ENCODE measurements around the gene SNX5.
"Not testable (repeated sequence)": the region's sequence is repeated elsewhere in the genome, so short reads cannot be mapped to it uniquely, and the experiment has no call there.

The SNX5 gene

DNA sequence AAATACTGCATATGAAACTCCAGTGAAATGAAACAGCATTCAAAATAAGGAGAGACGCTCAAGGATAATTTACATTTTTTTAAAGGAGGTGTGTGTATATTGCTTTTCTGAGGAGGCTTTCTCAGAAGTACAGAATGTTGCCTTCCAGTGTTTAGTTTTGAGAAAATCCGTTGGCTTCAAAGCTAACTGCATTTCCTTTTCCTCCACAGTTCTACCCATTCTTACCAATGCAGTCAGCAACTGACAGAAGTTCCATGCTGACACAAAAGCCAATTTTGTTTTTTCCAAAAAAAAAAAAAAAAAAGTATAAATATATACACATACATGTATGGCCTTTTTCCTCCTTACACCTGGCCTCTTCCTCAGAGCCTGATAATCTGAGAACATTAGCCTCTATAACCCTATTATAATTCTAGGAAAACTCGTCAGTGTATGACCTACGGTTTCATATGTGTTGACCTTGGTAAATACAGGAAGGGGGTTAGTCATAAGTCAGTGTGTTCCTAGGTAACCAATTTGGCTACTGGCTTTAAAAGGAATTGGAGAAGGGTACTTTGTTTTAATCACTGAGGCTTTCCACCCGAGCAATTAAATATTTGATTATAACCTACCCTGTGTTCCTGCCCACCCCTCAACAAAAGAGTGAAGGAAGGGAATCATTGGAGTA is 24.4 kb upstream of the SNX5 start:
- no peak for DNase-seq

DNA sequence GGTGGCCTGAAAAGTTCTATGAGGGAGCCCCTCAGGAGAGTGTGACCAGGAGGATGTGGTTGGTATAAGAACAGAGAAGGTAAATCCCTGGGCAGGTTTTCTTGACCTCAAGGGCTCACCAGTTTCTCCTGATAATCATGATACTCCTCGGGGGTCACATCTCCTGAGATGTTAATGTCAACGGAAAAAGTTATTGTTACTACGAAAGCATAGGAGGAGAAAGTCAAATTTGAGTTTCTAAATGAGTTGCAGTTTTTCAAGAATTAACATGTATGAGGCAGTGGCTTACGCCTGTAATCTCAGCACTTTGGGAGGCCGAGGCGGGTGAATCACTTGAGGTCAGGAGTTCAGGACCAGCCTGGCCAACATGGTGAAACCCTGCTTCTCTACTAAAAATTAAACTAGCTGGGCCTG is 23.6 kb upstream of the SNX5 start:
- no peak for DNase-seq

DNA sequence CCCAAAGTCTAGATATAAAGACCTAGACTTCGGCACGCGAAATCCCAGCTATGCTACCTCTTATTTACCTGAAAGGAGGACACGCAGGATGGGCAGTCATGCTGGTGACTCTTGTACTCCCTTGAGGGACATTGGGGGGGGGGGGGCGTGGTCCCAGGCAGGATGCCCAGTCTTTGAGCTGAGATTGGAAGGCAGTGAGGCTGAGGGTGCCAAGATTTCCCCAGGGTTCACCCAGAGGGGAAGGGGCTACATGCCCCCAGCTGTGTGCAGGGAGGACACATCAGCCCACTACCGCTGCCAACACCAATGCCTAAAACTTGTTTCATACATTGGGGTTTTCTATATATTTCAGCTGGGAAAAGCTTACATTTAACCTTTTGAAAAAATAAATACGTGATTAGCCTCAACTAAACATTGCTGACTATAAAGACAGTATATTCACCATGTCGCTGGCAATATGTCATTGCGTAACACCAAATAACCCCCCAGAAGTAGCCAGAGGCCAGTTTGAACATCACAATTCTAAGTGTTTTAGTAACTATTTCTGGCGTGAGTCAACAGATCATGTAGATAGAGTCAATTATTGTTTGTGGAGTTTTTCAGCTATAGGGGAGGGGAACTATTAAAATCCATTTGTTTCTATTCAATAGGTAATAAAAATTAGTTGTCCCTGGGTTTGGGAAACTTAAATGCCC is 21.8 kb upstream of the SNX5 start:
- no peak for DNase-seq

DNA sequence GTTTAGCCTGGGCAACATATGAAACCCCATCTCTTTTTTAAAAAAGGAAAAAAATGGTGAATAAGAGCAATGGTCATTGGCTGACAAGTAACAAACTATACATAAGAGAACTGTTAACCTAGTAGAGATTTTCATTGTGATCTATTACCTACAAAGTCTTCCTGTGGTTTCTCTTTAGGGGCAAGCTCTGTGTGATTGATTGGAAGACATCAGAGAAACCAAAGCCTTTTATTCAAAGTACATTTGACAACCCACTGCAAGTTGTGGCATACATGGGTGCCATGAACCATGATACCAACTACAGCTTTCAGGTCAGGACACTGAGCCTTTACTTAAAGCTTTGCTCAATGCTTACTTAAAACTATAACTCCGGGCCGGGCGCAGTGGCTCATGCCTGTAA is 19.4 kb upstream of the SNX5 start:
- no peak for DNase-seq

DNA sequence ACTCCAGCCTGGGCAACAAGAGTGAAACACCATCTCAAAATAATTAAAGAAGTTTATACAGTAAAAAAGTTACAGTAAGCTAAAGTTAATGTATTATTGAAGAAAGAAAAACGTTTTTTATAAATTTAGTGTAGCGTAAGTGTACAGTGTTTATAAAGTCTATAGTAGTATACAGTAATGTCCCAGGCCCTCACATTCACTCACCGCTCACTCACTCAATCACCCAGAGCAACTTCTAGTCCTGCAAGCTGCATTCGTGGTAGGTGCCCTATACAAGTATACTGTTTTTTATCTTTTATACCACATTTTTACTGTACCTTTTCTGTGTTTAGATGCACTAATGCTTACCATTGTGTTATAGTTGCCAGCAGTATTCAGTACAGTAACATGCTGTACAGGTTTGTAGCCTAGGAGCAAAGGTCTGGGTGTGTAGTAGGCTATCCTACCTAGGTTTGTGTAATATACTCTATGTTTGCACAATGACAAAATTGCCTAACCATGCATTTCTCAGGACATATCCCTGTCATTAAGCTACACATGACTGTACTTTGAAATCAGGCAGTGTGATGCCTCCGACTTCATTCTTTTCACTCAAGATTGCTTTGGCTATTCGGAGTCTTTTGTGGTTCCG is 16.9 kb upstream of the SNX5 start:
- DNase-seq, result no peak

DNA sequence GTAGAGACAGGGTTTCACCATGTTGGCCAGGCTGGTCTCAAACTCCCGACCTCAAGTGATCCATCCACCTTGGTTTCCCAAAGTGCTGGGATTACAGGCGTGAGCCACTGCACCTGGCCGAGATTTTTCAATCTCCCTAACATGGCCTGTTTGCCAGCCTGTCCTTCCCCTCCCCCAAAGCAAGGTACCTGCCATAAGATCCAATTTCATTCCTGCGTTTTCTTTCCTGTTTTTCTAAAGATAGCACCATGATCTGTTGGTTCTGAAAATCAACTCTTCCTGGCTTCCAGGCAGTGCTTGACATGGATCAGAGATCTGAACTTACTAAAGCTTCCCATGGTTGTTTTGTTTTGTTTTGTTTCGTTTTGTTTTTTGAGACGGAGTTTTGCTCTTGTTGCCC is 7.7 kb upstream of the SNX5 start:
- DNase-seq, result no peak

DNA sequence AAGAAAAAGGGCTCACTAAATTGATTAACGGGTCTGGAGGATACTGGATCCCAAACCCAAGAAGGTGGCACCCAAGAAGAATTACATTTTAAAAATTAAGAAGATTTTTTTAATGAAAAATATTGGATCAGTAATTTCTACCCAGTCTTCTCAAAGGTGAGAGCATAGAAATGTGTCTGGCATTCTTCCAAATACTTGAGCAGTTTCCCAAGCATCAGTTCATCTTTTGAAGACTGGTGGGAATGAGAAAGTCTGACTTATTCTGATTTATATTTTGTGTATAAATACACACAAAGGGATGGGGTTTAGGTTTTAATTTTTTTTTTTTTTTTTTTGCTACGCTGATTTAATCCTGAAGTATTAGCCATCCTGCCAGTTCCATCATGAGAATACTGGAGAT is 3.5 kb upstream of the SNX5 start:
- no peak for DNase-seq

DNA sequence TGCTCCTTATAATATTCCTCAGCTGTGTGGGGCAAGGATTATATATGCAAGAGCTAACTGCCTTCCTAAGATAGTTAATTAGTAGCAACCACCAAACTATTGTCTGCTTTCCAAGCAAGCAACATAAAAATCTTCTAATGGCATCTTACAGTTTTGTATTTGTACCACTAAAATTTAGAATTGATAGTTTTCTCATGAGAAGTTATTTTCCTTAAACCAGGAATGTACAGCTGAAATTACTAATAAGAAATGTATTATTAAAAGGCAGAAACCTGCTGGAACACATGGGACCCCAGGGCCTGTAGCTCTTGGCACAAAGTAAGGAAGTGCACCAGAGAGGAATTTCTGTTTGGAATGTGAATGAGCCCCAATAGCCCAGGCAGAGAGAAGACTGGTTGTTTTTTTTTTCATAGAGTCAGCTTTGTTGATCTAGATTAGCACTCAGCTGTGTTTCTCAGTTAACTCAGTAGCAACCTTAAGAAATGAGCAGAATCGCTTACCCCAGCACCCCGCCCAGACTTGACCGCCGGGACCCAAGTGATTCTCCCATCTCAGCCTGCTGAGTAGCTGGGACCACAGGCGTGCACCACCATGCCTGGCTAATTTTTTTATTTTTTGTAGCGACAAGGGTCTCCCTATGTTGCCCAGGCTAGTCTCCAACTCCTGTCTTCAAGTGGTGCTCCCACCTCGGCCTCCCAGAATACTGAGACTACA is 2.9 kb upstream of the SNX5 start:
- DNase-seq, result peak; percentile 92

DNA sequence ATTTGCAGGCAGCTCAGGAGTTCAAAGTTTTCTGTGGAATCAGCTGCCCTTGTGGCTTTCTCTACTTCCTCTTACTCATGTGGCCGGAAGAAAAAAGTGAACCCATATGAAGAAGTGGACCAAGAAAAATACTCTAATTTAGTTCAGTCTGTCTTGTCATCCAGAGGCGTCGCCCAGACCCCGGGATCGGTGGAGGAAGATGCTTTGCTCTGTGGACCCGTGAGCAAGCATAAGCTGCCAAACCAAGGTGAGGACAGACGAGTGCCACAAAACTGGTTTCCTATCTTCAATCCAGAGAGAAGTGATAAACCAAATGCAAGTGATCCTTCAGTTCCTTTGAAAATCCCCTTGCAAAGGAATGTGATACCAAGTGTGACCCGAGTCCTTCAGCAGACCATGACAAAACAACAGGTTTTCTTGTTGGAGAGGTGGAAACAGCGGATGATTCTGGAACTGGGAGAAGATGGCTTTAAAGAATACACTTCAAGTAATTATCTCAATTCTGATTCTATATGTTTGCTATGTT is 1.4 kb upstream of the SNX5 start:
- peak; percentile 71 for DNase-seq

DNA sequence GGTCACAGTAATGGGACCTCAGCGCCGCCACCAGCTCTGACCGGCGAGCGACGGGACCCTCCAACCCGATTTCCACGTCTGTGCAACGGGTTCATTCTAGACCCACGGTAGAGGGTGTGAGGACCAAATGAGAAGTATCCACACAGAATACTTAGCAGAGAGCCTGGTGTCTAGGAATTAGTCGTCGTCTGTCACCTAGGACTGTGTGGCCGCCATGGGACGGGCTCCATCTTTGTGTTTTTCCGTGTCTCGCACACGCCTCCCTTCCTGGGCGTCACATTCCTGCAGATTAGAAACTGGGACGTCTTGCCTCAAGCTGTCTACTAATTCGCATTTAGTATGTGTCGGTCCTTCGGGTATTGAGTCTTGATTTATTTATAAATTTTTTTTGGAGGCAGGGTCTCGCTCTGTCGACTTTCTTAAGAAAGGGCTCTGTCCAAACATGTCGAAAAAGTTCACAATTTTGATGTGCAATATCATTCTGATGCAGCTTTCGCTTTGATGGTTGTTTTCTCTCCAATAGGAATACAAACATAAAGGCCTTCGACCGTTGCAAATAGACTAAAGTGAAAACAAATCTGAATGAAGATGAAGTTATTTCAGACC is 787 bp upstream of the SNX5 start:
- DNase-seq, result peak; percentile 64

DNA sequence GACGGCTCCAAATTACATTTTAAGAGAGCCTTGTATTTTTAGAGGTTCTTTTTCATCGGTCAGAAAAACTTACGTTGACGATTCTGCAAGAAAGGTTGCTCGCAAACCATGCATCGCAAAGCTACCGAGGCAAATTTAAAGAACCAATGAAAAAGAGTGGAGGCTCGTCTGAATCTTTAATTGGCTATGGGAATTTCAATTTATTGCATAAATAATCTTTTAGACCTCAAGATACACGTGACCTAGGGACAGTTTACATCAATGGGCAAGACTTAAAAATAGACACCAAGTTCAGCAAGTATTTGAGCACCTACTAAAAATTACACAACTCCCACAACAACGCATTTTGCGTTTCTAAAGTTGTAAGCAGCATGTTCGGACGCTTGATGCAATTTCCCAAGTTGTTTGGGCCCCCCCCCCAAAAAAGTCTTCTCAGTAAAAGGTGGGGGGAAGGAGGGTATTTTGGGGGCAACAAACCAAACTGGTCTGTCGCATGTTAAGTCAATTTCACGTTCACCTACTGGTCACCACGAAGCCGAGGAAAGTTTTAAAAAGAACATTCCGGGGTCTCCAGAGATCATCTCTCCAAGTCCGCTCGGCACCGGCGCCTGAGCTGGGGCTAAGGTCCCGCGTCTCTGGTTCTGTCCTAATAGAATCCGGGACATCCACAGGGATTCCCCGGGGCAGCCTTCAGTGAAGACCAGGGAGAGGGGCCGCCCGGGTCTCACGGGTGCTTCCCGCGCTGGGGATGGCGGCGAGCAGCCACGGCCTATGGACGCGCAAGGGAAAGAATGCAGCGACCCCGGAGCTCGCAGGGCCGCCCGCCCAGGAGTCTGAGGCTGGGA is 851 bp downstream of the SNX5 start:
- DNase-seq, result peak; percentile 26

DNA sequence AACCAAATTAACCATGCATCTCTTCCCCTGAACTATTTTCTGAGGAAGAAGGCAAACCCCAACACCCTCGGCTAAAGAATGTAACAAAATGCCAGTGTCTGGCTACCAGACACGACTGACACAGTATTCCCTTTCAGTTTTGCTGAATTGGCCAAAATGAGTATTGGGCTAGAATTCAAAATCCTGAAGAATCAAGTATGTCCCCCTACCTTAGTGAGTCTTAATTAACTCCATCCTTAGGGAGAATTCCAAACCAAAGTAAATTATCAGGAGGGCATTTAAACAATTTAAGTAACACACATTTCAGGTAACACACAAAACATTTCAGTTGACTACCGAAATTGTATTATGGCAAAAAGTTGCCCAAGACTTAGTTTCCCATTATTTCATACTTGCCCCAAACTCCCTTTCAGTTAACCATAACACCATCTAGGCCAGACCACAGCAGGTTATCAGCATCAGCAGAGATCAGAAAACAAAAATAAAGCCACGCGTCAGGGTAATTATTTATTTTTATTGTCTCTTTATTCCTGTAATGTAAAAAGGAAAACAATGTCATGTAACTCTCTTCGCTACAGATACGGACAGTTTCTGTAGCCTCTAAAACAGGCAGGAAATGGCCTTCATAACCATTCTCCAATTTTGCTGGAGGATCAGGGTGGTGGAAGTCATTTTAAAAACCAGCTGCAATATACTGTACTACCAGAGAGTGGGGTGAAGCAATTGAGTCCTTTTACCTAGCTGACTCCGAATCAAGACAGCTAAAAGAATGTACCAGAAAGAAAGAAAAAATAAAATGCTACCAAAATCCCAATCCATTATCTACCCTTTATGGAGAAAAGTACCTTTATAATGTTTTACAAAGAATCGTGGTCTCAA is 1.9 kb downstream of the SNX5 start:
- peak; percentile 57 for DNase-seq

DNA sequence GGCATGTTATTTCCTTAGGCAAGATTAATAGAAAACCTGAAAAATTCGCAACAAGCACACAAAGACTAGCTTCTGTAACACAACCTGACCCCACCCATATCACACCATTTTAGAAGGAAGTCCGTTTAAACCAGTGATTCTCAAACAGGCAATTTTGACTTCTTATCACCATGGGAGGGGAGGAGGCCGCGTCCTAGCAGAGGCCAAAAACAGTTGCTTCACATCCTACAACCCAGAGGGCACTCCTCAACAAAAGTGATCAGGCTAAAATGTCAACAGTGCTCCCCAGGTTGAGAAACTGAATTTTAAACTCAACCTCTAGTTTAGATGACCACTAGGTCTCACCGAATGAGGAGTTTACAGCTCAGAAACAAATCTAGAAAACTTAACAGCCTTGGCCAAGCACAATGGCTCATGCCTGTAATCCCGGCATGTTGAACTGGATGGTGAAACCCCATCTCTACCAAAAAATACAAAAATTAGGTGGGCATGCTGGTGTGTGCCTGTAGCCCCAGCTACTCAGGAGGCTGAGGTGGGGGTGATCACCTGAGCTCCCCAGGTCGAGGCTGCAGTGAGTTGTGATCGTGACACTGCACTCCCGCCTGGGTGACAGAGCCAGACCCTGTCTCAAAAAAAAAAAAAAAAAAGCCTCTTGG is 3.4 kb downstream of the SNX5 start:
- no peak for DNase-seq

DNA sequence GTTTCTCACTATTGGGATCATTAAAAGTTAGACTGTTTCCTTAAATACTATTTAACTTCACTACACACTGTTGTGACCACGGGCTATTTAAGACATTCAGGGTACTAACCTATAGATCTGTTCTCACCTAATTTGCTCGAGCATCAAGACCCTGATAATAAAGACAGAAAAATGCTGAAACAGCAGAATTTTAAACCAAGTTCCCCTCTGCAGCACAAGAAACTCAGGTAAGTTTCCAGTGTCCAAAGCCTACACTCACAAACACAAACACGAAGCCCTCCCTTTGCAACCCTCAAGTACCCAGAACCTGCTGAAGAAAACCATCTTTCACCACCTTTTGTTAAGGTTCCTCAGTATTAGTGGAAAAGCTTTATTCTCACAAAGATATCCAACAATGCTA is 4.0 kb downstream of the SNX5 start:
- DNase-seq, result no peak

DNA sequence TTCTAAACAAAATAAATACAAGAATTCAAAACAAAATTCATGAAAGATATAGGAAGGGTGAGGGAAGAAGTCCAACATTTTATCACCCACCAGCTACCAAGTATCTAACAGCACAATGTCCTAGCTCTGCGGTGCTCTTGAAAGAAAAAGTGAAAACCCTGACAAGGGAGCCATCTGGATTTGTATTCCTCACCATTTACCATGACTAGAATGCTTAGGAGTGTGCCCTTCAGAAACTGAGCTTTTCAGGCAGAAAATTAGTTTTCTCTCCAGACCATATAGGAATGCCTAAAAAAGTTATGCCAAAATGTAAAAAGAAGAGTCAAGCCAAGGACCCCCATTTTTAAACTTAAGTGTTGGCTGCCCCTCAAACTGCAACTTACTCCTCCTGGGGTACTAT is 4.5 kb downstream of the SNX5 start:
- no peak for DNase-seq

DNA sequence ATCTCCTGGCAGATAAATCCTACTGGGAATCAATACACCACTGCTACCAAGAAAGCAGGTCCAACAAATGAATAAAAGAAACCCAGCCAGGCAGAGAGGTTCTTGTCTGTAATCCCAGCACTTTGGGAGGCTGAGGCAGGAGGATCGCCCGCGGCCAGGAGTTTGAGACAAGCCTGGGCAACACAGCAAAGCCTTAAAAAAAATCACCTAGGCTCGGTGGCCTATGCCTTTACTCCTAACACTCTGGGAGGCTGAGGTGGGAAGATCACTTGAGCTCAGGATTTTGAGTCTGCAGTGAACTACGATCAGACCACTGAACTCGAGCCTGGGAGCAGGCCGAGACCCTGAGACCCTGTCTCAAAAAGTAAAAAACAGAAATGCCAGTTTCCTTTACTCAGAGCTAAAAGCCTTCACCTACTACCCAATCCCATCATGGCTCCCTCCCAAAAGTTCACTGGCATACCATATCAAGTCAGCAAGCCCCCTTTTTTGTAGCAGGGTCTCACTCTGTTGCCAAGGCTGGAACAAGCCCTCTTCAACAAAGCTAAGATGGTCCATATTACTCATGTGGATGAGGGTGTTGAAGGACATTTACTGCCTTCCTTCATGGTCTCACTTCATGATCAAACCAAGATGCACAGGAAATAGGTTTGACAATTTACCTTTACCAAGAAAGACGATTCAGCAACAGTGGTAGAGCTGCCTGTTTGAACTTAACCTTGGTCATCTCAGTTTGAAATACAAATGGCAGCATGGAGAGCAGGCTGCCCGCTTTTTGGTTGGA is 5.3 kb downstream of the SNX5 start:
- DNase-seq, result no peak

DNA sequence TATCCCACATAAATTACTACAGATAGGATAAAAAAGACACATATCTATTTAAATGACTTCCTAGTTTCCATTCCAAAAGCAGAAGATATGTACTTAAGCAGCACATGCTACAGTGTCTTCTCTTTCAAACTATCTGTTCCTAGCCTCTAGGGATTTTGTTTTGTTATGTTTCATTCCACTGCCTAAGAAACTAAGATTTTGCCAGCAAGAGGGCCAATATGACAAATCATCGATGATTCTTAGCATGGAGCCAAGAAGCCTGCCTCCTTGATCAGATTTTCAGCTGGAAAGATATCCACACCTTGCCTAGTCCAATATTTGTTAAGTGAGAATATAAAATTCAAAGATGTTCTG is 7.0 kb downstream of the SNX5 start:
- peak; percentile 61 for DNase-seq

DNA sequence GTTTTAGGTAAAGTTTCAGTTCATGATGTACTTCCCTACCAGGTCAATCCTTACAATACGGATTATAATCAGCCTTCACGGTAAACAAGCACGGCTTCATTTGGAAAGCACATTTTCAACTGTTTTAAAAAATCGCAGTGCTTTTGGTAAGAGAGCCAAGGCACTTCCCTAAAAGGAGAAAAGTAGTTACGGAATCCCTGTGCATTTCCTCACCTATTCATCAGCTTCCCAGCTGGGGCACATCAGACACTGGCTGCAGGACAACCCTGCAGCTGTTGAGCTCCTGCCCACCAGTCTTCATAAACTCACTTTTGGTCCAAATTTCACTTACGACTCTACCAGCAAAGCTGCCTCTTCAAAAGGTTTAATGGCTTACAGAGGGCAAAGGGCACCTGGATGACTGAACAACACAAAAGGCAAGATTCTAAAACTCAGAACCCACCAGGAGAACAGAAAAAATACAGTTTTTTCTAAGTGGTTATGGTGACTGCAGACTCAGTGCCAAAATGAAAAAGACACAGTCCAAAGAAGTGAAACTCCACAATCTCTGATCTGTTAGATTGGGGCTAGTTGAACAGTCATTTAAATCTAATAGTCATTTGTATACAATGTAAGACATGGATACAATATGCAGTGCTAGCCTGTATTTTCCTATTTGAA is 7.5 kb downstream of the SNX5 start:
- no peak for DNase-seq

DNA sequence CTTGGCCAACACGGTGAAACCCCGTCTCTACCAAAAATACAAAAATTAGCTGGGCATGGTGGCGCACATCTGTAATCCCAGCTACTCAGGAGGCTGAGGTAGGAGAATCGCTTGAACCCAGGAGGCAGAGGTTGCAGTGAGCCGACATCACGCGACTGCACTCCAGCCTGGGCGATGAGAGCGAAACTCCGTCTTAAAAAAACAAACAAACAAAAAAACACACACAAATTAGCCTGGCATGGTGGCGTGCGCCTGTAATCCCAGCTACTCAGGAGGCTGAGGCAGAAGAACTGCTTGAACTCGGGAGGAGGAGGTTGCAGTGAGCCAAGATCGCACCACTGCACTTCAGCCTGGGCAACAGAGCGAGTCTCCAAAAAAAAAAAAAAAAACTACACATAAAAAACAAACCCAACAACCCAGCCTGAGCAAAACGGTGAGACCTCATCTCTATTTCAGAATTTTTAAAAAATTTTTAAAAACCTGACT is 8.2 kb downstream of the SNX5 start:
- DNase-seq, result not testable (repeated sequence)
